Neuronal stem cell (in vitro differentiated cells): ENCODE data around the gene NDUFB7.

Experiments
- DNase-seq: peaks from one replicate; pipeline ENCODE4 v3.0.0-alpha.2; 2013; ENCODE audit warnings: low spot score
- H2AFZ ChIP-seq: one replicate; pipeline ENCODE4 v1.6.1; 2013; ENCODE audit warnings: mild to moderate bottlenecking, low read length, inconsistent platforms
- H2AK5ac ChIP-seq: 2 replicates; pipeline ENCODE4 v1.6.1; 2013; ENCODE audit warnings: low read depth, mild to moderate bottlenecking, inconsistent platforms, low read length, moderate library complexity, mixed read lengths
- H2BK120ac ChIP-seq: 2 replicates; pipeline ENCODE4 v1.6.1; 2013; ENCODE audit warnings: low read depth, mild to moderate bottlenecking, inconsistent platforms, low read length, moderate library complexity, mixed read lengths
- H2BK12ac ChIP-seq: one replicate; pipeline ENCODE4 v1.6.1; 2013; ENCODE audit warnings: low read length, inconsistent platforms
- H2BK15ac ChIP-seq: 2 replicates; pipeline ENCODE4 v1.6.1; 2013; ENCODE audit warnings: mild to moderate bottlenecking, low read length, inconsistent platforms, mixed read lengths
- H2BK5ac ChIP-seq: one replicate; pipeline ENCODE4 v1.6.1; 2013; ENCODE audit warnings: inconsistent platforms, mild to moderate bottlenecking, low read length, moderate library complexity
- H3K14ac ChIP-seq: one replicate; pipeline ENCODE4 v1.6.1; 2013; ENCODE audit warnings: low read length, inconsistent platforms
- H3K18ac ChIP-seq: 2 replicates; pipeline ENCODE4 v1.6.1; 2013; ENCODE audit warnings: low read length, inconsistent platforms
- H3K23ac ChIP-seq: 2 replicates; pipeline ENCODE4 v1.6.1; 2013; ENCODE audit warnings: low read depth, mild to moderate bottlenecking, mixed read lengths, low read length, inconsistent platforms; ENCODE audit not compliant: poor library complexity
- H3K27ac ChIP-seq: replicated peaks from 3 replicates; pipeline ENCODE4 v1.5.1; 2013; ENCODE audit warnings: low read length, inconsistent platforms
- H3K27me3 ChIP-seq, 3 experiments: 2 replicates each; pipeline ENCODE4 v1.6.1; 2013; ENCODE audit warnings: low read length in 3 of 3, mild to moderate bottlenecking in 2 of 3, inconsistent platforms in 1 of 3, low read depth in 1 of 3, mixed read lengths in 1 of 3, moderate library complexity in 1 of 3; ENCODE audit not compliant: control insufficient read depth in 3 of 3, insufficient read depth in 3 of 3
- H3K36me3 ChIP-seq, 2 donors: replicated peaks in 1 of 2; 2 replicates each; pipeline ENCODE4 v1.6.1; 2013; ENCODE audit warnings: low read length in 2 of 2; ENCODE audit not compliant: control insufficient read depth in 2 of 2, insufficient read depth in 2 of 2
- H3K4ac ChIP-seq: 2 replicates; pipeline ENCODE4 v1.6.1; 2013; ENCODE audit warnings: inconsistent platforms, mild to moderate bottlenecking, low read length, moderate library complexity
- H3K4me1 ChIP-seq, 2 donors: 1 replicate in 1 of 2; 2 replicates in 1 of 2; pipeline ENCODE4 v1.6.1; 2013; ENCODE audit warnings: low read length in 2 of 2, low read depth in 1 of 2; ENCODE audit not compliant: control insufficient read depth in 2 of 2, insufficient read depth in 1 of 2
- H3K4me2 ChIP-seq: one replicate; pipeline ENCODE4 v1.6.1; 2013; ENCODE audit warnings: mild to moderate bottlenecking, low read length, inconsistent platforms; ENCODE audit not compliant: insufficient read depth, poor library complexity, severe bottlenecking
- H3K4me3 ChIP-seq, 2 donors: 2 replicates each; pipeline ENCODE4 v1.5.1; 2013; ENCODE audit warnings: low read length in 2 of 2, mild to moderate bottlenecking in 2 of 2, inconsistent platforms in 1 of 2, moderate library complexity in 1 of 2
- H3K79me1 ChIP-seq: one replicate; pipeline ENCODE4 v1.6.1; 2013; ENCODE audit warnings: low read depth, mild to moderate bottlenecking, inconsistent platforms, low read length, moderate library complexity
- H3K9ac ChIP-seq: one replicate; pipeline ENCODE4 v1.6.1; 2013; ENCODE audit warnings: mild to moderate bottlenecking, low read depth, low read length, inconsistent platforms; ENCODE audit not compliant: poor library complexity
- H3K9me3 ChIP-seq, 2 donors: replicated peaks in 1 of 2; 2 replicates each; pipeline versions ENCODE3 to v1.6.1; 2013; ENCODE audit warnings: low read length in 2 of 2, mild to moderate bottlenecking in 2 of 2, inconsistent platforms in 1 of 2, low read depth in 1 of 2, mixed read lengths in 1 of 2, moderate library complexity in 1 of 2; ENCODE audit not compliant: control insufficient read depth in 2 of 2, insufficient read depth in 1 of 2
- H4K8ac ChIP-seq: one replicate; pipeline ENCODE4 v1.6.1; 2013; ENCODE audit warnings: low read depth, mild to moderate bottlenecking, inconsistent platforms, low read length, moderate library complexity
- H4K91ac ChIP-seq: one replicate; pipeline ENCODE4 v1.6.1; 2013; ENCODE audit warnings: low read length, low read depth, mild to moderate bottlenecking, inconsistent platforms; ENCODE audit not compliant: poor library complexity
- WGBS, 2 donors: extraction: QIAGEN DNeasy Blood & Tissue Kit; methylation state at CpG; one replicate each; pipeline ENCODE4 v1.1.7; 2013; ENCODE audit warnings: missing lambda C conversion rate in 2 of 2, mixed read lengths in 1 of 2; ENCODE audit not compliant: insufficient read length in 2 of 2, insufficient replicate concordance in 1 of 2; ENCODE audit errors: extremely low coverage in 2 of 2; 5-methylcytosine and 5-hydroxymethylcytosine counted together

The NDUFB7 gene

GRCh38 chr19:14582894-14583340 is 11.1 kb upstream of the NDUFB7 start, which contains the start of gene CLEC17A:
Gene CLEC17A, plus strand, starts transcription at chr19:14583084. Its CDS starts 77 bp downstream, at chr19:14583161.
- Histone ChIP-seq H3K27me3 (no peaks in the 10 kb centered on the region), H4K8ac (no peak within 1 kb of the TSS), H2BK15ac (no peak within 1 kb of the TSS), H2BK12ac (no peak within 1 kb of the TSS), H3K9ac (no peak within 1 kb of the TSS), H3K36me3 (no peaks in the 10 kb centered on the region), H3K4me1 (no peaks in the 10 kb centered on the region), H2BK5ac (peak within 1 kb of the TSS; percentile 53), H3K79me1 (no peaks in the 10 kb centered on the region), H3K14ac (no peak within 1 kb of the TSS), H3K4ac (no peak within 1 kb of the TSS), H3K27ac (no peak within 1 kb of the TSS), H3K4me3 (no peak within 1 kb of the TSS), H3K23ac (no peak within 1 kb of the TSS), H2AK5ac (no peak within 1 kb of the TSS), H4K91ac (no peak within 1 kb of the TSS), H3K4me2 (no peak within 1 kb of the TSS), H3K9me3 (no peaks in the 10 kb centered on the region), H2AFZ (no peak within 1 kb of the TSS), H2BK120ac (no peak within 1 kb of the TSS), H3K18ac (no peak within 1 kb of the TSS)
- no peak for DNase-seq
- no CpG with 5 or more reads among the region's 6 CpGs for WGBS, 2 donors

GRCh38 chr19:14580623-14581237 is 8.9 kb upstream of the NDUFB7 start:
- H2BK5ac ChIP-seq: no peak overlapping the region

GRCh38 chr19:14577885-14578427 is 6.1 kb upstream of the NDUFB7 start:
- no peaks in the 10 kb centered on the region for H3K36me3 ChIP-seq
- H3K27me3 ChIP-seq: no peaks in the 10 kb centered on the region
- H2BK120ac ChIP-seq: no peak overlapping the region
- H4K91ac ChIP-seq: no peak overlapping the region
- no peak overlapping the region for H2BK12ac ChIP-seq
- H4K8ac ChIP-seq: no peak overlapping the region
- H3K14ac ChIP-seq: no peak overlapping the region
- no peak overlapping the region for H3K9ac ChIP-seq
- H3K79me1 ChIP-seq: no peaks in the 10 kb centered on the region
- no peaks in the 10 kb centered on the region for H3K4me1 ChIP-seq
- H2AK5ac ChIP-seq: no peak overlapping the region
- no peak overlapping the region for H2BK15ac ChIP-seq
- no peak overlapping the region for H3K4me2 ChIP-seq
- H3K4ac ChIP-seq: no peak overlapping the region
- no peak overlapping the region for H3K27ac ChIP-seq
- no peak for DNase-seq
- WGBS, 2 donors: no CpG with 5 or more reads among the region's 6 CpGs
- peak overlapping the region in 1 of 2 donors; percentile 63 for H3K4me3 ChIP-seq
- H2BK5ac ChIP-seq: no peak overlapping the region
- no peak overlapping the region for H3K23ac ChIP-seq
- peak overlapping the region; percentile 72 for H2AFZ ChIP-seq
- no peak overlapping the region for H3K18ac ChIP-seq
- no peaks in the 10 kb centered on the region for H3K9me3 ChIP-seq

More at GRCh38 chr19:14580623-14581237, 8.9 kb upstream of the NDUFB7 start:
- Histone ChIP-seq H3K4me2 (no peak overlapping the region), H2AK5ac (no peak overlapping the region), H3K36me3 (no peaks in the 10 kb centered on the region), H3K79me1 (no peaks in the 10 kb centered on the region), H4K8ac (no peak overlapping the region), H3K18ac (no peak overlapping the region), H3K9ac (no peak overlapping the region), H4K91ac (no peak overlapping the region), H2BK15ac (no peak overlapping the region), H2BK120ac (no peak overlapping the region), H3K23ac (no peak overlapping the region), H3K27me3 (no peaks in the 10 kb centered on the region), H3K9me3 (no peaks in the 10 kb centered on the region), H3K4me3 (no peak overlapping the region), H3K14ac (no peak overlapping the region), H3K4me1 (no peaks in the 10 kb centered on the region), H3K27ac (no peak overlapping the region), H2BK12ac (no peak overlapping the region), H2AFZ (no peak overlapping the region), H3K4ac (no peak overlapping the region)
- no peak for DNase-seq
- no CpG with 5 or more reads among the region's 6 CpGs for WGBS, 2 donors

GRCh38 chr19:14577264-14577663 is 5.4 kb upstream of the NDUFB7 start:
- WGBS, 2 donors: no CpG with 5 or more reads among the region's 5 CpGs
- no peak overlapping the region for H2BK15ac ChIP-seq
- H2BK120ac ChIP-seq: no peak overlapping the region
- H3K4me2 ChIP-seq: no peak overlapping the region
- H3K9ac ChIP-seq: no peak overlapping the region
- H3K18ac ChIP-seq: no peak overlapping the region
- no peaks in the 10 kb centered on the region for H3K9me3 ChIP-seq
- no peaks in the 10 kb centered on the region for H3K79me1 ChIP-seq
- DNase-seq: no peak
- H4K8ac ChIP-seq: no peak overlapping the region
- H2BK12ac ChIP-seq: no peak overlapping the region
- no peak overlapping the region for H3K4ac ChIP-seq
- no peak overlapping the region for H2AK5ac ChIP-seq
- H3K23ac ChIP-seq: no peak overlapping the region
- H3K4me3 ChIP-seq: no peak overlapping the region
- H3K27me3 ChIP-seq: no peaks in the 10 kb centered on the region
- no peak overlapping the region for H2AFZ ChIP-seq
- no peak overlapping the region for H2BK5ac ChIP-seq
- no peak overlapping the region for H3K14ac ChIP-seq
- no peaks in the 10 kb centered on the region for H3K36me3 ChIP-seq
- H3K27ac ChIP-seq: no peak overlapping the region
- H3K4me1 ChIP-seq: no peaks in the 10 kb centered on the region
- H4K91ac ChIP-seq: no peak overlapping the region
